Fibroblast of villous mesenchyme (primary cell): ENCODE data around the gene TMEM59L. TPM values are rescaled to one million over a fixed set of nuclear protein-coding genes. Genes with fewer than 3 reads are reported as not detected.
A peak's percentile ranks its signal among the peaks of the same experiment; 100 is the strongest.

ENCODE experiments used
- DNase-seq: peaks from one replicate; pipeline ENCODE4 v3.0.0-alpha.2; 2010; ENCODE audit warnings: low read depth
- H3K4me3 ChIP-seq: 2 replicates; pipeline ENCODE4 v1.5.1; 2011; ENCODE audit warnings: low read depth, mild to moderate bottlenecking, low read length
- total RNA-seq: library from RNA; depleted of rRNA; stranded (reverse); fragments of >200 nt; gene quantifications from 2 replicates; pipeline ENCODE4 v1.2.3, GENCODE V29; 2012
- TF ChIP-seq, protein P1 (sequence below): IDR thresholded peaks from 2 replicates; pipeline ENCODE4 v1.5.1; 2012; ENCODE audit warnings: low read depth, mild to moderate bottlenecking, low read length; ENCODE audit not compliant: insufficient read depth

TMEM59L gene
- under 0.01 and 0.32 TPM in 2 replicates for total RNA-seq

DNA sequence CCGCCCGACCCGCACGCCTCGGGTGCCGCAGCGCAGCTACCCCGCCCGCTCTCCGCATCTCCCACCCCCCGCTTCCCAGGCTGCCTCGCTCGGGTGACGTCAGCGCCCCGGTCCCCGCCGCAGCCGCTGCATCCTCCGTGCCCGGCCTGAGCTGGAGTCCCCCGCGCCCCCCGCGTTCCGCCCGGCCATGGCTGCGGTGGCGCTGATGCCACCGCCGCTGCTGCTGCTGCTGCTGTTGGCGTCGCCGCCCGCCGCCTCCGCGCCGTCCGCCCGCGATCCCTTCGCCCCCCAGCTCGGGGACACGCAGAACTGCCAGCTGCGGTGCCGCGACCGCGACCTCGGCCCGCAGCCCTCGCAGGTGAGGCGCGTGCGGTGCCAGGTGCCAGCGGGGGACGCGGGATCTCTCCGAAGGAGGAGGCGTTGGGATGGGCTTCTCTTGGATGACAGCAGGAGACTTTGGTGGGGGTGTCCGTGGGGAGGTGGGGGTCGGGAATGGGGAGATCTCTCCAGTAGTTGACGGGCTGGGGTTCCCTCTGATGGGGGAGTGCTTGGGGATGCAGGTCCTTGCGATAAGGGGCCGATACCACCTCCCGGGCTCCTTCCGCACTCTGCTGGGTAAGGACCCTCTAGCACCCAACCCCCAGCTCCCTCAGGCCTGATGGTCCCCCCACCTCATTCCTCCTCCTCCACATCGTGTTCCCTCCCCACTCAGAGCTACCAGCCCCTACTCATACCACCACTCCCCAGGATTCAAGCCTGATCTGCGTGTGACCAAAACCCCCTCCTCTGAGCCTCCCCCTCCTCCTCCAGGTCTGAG is at the start of gene TMEM59L:
Gene TMEM59L, plus strand, starts transcription at position 99 of the 817 bp plus-strand sequence. Its CDS starts 89 bp downstream, at position 188.
- DNase-seq = no peak
- H3K4me3 ChIP-seq = peak within 1 kb of the TSS; percentile 39
- TF ChIP-seq, protein P1, sequence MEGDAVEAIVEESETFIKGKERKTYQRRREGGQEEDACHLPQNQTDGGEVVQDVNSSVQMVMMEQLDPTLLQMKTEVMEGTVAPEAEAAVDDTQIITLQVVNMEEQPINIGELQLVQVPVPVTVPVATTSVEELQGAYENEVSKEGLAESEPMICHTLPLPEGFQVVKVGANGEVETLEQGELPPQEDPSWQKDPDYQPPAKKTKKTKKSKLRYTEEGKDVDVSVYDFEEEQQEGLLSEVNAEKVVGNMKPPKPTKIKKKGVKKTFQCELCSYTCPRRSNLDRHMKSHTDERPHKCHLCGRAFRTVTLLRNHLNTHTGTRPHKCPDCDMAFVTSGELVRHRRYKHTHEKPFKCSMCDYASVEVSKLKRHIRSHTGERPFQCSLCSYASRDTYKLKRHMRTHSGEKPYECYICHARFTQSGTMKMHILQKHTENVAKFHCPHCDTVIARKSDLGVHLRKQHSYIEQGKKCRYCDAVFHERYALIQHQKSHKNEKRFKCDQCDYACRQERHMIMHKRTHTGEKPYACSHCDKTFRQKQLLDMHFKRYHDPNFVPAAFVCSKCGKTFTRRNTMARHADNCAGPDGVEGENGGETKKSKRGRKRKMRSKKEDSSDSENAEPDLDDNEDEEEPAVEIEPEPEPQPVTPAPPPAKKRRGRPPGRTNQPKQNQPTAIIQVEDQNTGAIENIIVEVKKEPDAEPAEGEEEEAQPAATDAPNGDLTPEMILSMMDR = no peak

DNA sequence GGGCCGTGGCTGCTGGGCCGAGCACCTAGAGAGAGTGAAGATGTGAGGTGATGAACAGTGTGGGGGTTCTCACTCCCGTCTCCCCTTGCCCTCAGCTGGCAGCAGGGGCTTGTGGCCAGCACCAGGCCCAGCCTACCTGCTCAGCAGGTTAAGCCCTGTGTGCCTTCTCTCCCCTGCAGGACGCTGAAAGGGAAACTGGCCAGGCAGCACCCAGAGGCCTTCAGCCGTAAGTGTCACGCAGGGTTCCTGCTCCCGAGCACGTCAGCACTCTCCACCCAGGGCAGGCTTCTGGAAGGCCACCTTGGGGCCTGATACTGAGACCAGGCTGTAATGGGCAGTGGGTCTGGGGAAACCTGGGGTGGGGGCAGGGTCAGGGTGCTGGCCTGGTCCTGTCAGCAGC is 45.7 kb upstream of the TMEM59L start:
- no peak for DNase-seq
- no peak overlapping the region for H3K4me3 ChIP-seq
- TF ChIP-seq, protein P1 = no peak

DNA sequence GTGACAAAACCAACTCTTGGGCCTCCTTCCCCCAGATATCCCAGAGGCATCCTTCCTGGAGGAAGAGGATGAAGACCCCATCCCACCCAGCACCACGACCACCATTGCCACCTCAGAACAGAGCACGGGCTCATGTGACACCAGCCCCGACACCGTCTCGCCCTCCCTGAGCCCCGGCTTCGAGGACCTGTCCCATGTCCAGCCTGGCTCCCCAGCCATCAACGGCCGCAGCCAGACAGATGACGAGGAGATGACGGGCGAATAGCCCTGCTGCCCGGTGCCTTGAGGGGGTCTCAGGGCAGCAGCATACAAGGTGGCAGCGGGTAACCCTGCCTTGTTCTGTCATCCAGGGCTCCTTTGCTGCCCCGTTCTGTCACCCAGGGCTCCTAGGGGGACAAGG is 44.3 kb upstream of the TMEM59L start:
- no peak overlapping the region for H3K4me3 ChIP-seq
- TF ChIP-seq, protein P1 = no peak
- DNase-seq = no peak

DNA sequence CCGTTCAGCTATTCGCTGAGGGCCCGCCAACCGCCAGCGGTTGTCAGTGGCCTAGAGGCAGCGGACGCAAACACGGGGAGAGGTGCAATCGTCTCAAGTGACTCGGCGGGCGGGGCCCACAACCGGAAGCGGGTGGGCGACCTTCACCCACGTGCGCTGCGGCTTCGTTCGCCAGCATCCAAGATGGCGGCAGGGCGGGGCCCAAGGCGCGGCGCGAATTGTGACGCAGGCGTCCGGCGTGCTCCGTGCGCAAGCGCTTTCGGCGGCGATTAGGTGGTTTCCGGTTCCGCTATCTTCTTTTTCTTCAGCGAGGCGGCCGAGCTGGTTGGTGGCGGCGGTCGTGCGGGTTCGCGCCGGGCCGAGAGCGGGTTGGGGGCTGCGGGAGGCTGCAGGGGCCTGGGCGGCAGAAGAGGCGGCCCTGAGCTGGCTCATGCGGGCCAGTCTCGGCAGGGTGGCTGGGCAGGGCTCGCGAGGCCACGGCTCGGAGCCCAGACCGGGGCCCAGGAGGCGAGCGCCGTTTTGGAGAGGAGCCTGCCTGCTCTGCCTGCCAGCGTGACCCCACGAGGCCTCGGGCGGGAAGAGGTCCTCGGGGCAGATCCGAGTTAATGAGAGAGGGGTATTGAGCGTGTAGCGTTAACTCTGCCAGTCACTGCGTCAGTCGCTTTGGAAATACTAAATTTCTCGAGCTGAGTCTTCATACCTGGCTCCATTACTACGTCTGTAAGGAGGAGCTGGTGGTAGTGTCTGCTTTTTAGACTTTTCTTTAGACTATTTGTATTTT is 40.9 kb upstream of the TMEM59L start, which contains the start of gene UBA52:
Gene UBA52, plus strand, starts transcription at position 294 of the 781 bp plus-strand sequence. CDS start 1,444 bp downstream, outside the sequence.
- DNase-seq = peak; percentile 98
- TF ChIP-seq, protein P1 = no peak
- peak within 1 kb of the TSS; percentile 97 for H3K4me3 ChIP-seq

DNA sequence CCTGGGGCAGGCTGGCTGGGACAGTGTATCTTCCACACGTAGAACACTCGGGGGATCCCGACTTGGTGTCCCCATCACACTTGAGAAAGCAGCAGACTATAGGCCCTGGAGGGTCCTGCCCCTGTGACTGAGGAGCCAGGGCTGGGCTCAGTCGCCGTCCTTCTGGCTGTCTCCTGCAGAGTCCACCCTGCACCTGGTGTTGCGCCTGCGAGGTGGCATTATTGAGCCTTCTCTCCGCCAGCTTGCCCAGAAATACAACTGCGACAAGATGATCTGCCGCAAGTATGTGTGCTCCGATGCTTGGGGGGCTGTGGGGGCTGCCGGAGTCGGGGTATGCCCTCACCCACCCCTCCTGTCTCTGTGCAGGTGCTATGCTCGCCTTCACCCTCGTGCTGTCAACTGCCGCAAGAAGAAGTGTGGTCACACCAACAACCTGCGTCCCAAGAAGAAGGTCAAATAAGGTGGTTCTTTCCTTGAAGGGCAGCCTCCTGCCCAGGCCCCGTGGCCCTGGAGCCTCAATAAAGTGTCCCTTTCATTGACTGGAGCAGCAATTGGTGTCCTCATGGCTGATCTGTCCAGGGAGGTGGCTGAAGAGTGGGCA is 37.9 kb upstream of the TMEM59L start:
- no peak for DNase-seq
- TF ChIP-seq, protein P1 = no peak
- no peak overlapping the region for H3K4me3 ChIP-seq

DNA sequence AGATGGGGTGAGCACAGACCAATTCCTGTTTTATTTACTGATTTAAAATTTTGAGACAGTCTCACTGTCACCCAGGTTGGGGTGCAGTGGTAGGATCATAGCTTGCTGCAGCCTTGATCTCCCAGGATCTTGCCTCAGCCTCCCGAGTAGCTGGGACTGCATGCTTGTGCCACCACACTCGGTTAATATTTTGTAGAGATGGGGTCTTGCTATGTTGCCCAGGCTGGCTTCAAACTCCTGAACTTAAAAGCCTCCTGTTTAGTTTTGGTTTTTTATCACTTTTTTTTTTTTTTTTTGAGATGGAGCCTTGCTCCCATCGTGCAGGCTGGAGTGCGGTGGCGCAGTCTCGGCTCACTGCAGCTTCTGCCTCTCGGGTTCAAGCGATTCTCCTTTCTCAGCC is 36.3 kb upstream of the TMEM59L start:
- no peak overlapping the region for H3K4me3 ChIP-seq
- DNase-seq = no peak
- TF ChIP-seq, protein P1 = no peak
